ENCODE results near the gene TRIM14.

Gene TRIM14

GRCh38 chr9:98109052-98109451 is 10.0 kb downstream of the TRIM14 start:
- no peak for DNase-seq
- H3K27me3 ChIP-seq (ENCODE audit: insufficient read depth, low read depth, severe bottlenecking): no peaks in the 10 kb centered on the region
- H3K27ac ChIP-seq: no peak overlapping the region

GRCh38 chr9:98108531-98109031 is 10.4 kb downstream of the TRIM14 start:
- Histone ChIP-seq H3K4me3 (ENCODE audit: low read depth, low read length) (no peak overlapping the region), H3K27ac (no peak overlapping the region), H3K27me3 (ENCODE audit: insufficient read depth, low read depth, severe bottlenecking) (no peaks in the 10 kb centered on the region), H3K36me3 (peaks cover 26% of the 10 kb centered on the region), H3K9me3 (ENCODE audit: severe bottlenecking) (no peaks in the 10 kb centered on the region)
- TF ChIP-seq CTCF (IDR thresholded peaks at IDR 0.05; ENCODE audit: low read depth, low read length): no peak
- DNase-seq: no peak

More at GRCh38 chr9:98109052-98109451, 10.0 kb downstream of the TRIM14 start:
- Histone ChIP-seq H3K36me3 (peaks cover 26% of the 10 kb centered on the region), H3K9me3 (ENCODE audit: severe bottlenecking) (no peaks in the 10 kb centered on the region), H3K4me3 (ENCODE audit: low read depth, low read length) (no peak overlapping the region)
- TF ChIP-seq CTCF (IDR thresholded peaks at IDR 0.05; ENCODE audit: low read depth, low read length): no peak

GRCh38 chr9:98107926-98108325 is 11.1 kb downstream of the TRIM14 start:
- Histone ChIP-seq H3K36me3 (peaks cover 26% of the 10 kb centered on the region), H3K9me3 (ENCODE audit: severe bottlenecking) (no peaks in the 10 kb centered on the region), H3K27ac (no peak overlapping the region), H3K27me3 (ENCODE audit: insufficient read depth, low read depth, severe bottlenecking) (no peaks in the 10 kb centered on the region), H3K4me3 (ENCODE audit: low read depth, low read length) (no peak overlapping the region)
- TF ChIP-seq CTCF (IDR thresholded peaks at IDR 0.05; ENCODE audit: low read depth, low read length): no peak
- no peak for DNase-seq

GRCh38 chr9:98105006-98105405 is 14.0 kb downstream of the TRIM14 start:
- Histone ChIP-seq H3K9me3 (ENCODE audit: severe bottlenecking) (no peaks in the 10 kb centered on the region), H3K27me3 (ENCODE audit: insufficient read depth, low read depth, severe bottlenecking) (no peaks in the 10 kb centered on the region), H3K27ac (no peak overlapping the region), H3K36me3 (peaks cover 21% of the 10 kb centered on the region), H3K4me3 (ENCODE audit: low read depth, low read length) (no peak overlapping the region)
- TF ChIP-seq CTCF (IDR thresholded peaks at IDR 0.05; ENCODE audit: low read depth, low read length): no peak
- DNase-seq: no peak

- Histone ChIP-seq H3K27ac (no peak overlapping the region), H3K36me3 (peaks cover 18% of the 10 kb centered on the region), H3K27me3 (ENCODE audit: insufficient read depth, low read depth, severe bottlenecking) (no peaks in the 10 kb centered on the region), H3K9me3 (ENCODE audit: severe bottlenecking) (no peaks in the 10 kb centered on the region), H3K4me3 (ENCODE audit: low read depth, low read length) (no peak overlapping the region)
- TF ChIP-seq CTCF (IDR thresholded peaks at IDR 0.05; ENCODE audit: low read depth, low read length): no peak
- DNase-seq: no peak
These were observed 14.6 kb downstream of the TRIM14 start for GRCh38 chr9:98104445-98104881.

- no peak overlapping the region for H3K4me3 ChIP-seq (ENCODE audit: low read depth, low read length)
These were observed 17.2 kb downstream of the TRIM14 start for GRCh38 chr9:98101868-98102273.

More at GRCh38 chr9:98101868-98102273, 17.2 kb downstream of the TRIM14 start:
- Histone ChIP-seq H3K36me3 (peaks cover 27% of the 10 kb centered on the region), H3K27me3 (ENCODE audit: insufficient read depth, low read depth, severe bottlenecking) (no peaks in the 10 kb centered on the region), H3K9me3 (ENCODE audit: severe bottlenecking) (no peaks in the 10 kb centered on the region), H3K27ac (no peak overlapping the region)
- no peak for DNase-seq
- TF ChIP-seq CTCF (IDR thresholded peaks at IDR 0.05; ENCODE audit: low read depth, low read length): no peak

Data from WERI-Rb-1 (cell line).